ENCODE measurements around the gene TMEM271.

DNA sequence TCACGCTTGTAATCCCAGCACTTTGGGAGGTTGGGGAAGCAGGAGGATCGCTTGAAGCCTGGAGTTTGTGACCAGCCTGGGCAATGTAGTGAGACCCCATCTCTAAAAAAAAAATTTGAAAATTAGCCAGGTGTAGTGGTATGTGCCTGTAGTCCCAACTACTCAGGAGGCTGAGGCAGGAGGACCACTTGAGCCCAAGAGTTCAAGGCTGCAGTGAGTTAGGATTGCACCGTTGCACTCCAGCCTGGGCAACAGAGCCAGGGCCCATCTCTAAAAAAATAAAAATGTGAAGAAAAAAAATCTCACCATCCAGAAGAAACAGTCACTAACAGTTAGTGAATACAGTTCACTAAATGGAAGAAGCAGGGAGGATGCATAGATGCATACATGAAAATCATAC lies 34.8 kb downstream of the TMEM271 start:
- TF ChIP-seq, protein P1, sequence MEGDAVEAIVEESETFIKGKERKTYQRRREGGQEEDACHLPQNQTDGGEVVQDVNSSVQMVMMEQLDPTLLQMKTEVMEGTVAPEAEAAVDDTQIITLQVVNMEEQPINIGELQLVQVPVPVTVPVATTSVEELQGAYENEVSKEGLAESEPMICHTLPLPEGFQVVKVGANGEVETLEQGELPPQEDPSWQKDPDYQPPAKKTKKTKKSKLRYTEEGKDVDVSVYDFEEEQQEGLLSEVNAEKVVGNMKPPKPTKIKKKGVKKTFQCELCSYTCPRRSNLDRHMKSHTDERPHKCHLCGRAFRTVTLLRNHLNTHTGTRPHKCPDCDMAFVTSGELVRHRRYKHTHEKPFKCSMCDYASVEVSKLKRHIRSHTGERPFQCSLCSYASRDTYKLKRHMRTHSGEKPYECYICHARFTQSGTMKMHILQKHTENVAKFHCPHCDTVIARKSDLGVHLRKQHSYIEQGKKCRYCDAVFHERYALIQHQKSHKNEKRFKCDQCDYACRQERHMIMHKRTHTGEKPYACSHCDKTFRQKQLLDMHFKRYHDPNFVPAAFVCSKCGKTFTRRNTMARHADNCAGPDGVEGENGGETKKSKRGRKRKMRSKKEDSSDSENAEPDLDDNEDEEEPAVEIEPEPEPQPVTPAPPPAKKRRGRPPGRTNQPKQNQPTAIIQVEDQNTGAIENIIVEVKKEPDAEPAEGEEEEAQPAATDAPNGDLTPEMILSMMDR (IDR thresholded peaks at IDR 0.05; ENCODE audit: poor library complexity, severe bottlenecking): no peak
- TF ChIP-seq EP300 (conservative IDR thresholded peaks at IDR 0.05; ENCODE audit: poor library complexity, severe bottlenecking): no peak
- no peak for TF ChIP-seq TAF1 (IDR thresholded peaks at IDR 0.05; ENCODE audit: low read depth)
- no peak for TF ChIP-seq MXI1 (conservative IDR thresholded peaks at IDR 0.05; ENCODE audit: poor library complexity, severe bottlenecking)
- no peak for TF ChIP-seq EZH2 (IDR thresholded peaks at IDR 0.05; ENCODE audit: borderline replicate concordance, insufficient read depth, low read length, poor library complexity, severe bottlenecking)

All from neural cell (in vitro differentiated cells).